ENCODE data around the gene MYBPC2. TPM values are rescaled to one million over a fixed set of nuclear protein-coding genes. Genes with fewer than 3 reads are reported as not detected.

The MYBPC2 gene
- total RNA-seq (1 to 10 TPM in 1 of 9 donors, not detected in 8; 1.6 TPM), polyA plus RNA-seq (under 1 TPM in 1 of 3 donors, not detected in 2; 0.03 TPM)
- long read RNA-seq, donor 1, result 0 reads
- long read RNA-seq, donor 2, result 0 reads
- long read RNA-seq, donor 3, result 0 reads
- long read RNA-seq, donor 4, result 0 reads
- long read RNA-seq, donor 5, result 0 reads
- long read RNA-seq, donor 6, result 0 reads
- long read RNA-seq, donor 7, partial matches to known transcripts, result 0 of 1 reads
- long read RNA-seq, donor 7, other reads (novel, unspliced or antisense), result 0 of 1 reads
- long read RNA-seq, donor 8, result 0 reads
- long read RNA-seq, donor 9, result 0 reads
- long read RNA-seq, donor 10, result 0 reads

DNA sequence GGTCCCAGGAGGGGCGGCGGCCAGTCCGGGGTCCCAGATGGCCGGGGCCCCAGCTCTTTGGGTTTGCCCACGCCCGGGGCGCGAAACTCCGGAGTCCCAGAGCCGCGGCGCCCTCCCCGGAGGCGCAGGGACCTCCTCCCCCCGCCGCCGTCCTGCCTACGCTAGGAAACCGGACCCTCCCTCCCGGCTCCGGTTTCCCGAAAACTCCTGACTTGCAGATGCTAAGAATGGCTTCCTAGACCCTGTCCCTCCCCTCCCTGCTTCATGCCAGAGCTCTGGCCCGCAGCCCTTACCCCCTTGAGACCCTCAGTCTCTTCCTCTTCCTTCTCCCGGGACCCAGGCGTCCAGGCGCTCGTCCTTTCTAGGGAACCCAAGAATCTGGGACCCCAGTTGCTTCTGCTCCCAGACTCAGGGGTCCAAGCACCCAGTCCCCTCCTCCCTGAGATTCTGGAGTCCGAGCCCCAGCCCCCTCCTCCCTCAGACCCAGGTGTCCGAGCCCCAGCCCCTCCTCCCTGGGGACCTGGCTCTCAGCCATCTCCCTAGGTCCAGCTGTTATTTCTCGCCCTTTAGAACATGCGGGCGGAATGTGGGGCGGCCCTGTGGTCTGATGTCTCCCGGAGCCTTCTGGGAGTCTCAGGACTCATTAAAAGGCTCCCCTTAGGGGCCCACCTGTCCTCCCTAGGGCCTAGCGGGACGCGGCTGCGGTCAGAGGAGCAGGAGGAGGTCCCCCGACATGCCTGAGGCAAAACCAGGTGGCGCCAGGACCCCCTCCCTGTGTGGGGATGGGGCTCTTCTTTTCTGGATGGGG lies at the start of gene MYBPC2:
Gene MYBPC2 (plus strand): TSS at position 672 of the 808 bp plus-strand sequence. CDS start 62 bp downstream, at position 734.
- Histone ChIP-seq H3K4me1 (replicated peaks in 1 of 2) (peaks cover 0 to 12% of the 10 kb centered on the region in 2 donors), H3K36me3 (replicated peaks in 1 of 2) (no peaks in the 10 kb centered on the region), H3K27ac (peak within 1 kb of the TSS in 2 of 5 donors; percentile 52 to 86), H3K9me3 (replicated peaks in 1 of 3) (no peaks in the 10 kb centered on the region), H3K4me3 (peak within 1 kb of the TSS in 2 of 4 donors; percentile 38 to 66), H3K27me3 (peaks cover 24% of the 10 kb centered on the region)
- intact Hi-C loops (cut with DNase I), result no loop called here
- 3 to 8% (median 6%) methylated on average over 10 to 40 of the region's 40 CpGs for WGBS, 4 donors
- DNase-seq, result peak in 2 of 7 donors; percentile 29 to 32
- TF ChIP-seq POLR2A (IDR thresholded peaks at IDR 0.05), result no peak
- TF ChIP-seq, protein P1, sequence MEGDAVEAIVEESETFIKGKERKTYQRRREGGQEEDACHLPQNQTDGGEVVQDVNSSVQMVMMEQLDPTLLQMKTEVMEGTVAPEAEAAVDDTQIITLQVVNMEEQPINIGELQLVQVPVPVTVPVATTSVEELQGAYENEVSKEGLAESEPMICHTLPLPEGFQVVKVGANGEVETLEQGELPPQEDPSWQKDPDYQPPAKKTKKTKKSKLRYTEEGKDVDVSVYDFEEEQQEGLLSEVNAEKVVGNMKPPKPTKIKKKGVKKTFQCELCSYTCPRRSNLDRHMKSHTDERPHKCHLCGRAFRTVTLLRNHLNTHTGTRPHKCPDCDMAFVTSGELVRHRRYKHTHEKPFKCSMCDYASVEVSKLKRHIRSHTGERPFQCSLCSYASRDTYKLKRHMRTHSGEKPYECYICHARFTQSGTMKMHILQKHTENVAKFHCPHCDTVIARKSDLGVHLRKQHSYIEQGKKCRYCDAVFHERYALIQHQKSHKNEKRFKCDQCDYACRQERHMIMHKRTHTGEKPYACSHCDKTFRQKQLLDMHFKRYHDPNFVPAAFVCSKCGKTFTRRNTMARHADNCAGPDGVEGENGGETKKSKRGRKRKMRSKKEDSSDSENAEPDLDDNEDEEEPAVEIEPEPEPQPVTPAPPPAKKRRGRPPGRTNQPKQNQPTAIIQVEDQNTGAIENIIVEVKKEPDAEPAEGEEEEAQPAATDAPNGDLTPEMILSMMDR (IDR thresholded peaks at IDR 0.05), result no peak

DNA sequence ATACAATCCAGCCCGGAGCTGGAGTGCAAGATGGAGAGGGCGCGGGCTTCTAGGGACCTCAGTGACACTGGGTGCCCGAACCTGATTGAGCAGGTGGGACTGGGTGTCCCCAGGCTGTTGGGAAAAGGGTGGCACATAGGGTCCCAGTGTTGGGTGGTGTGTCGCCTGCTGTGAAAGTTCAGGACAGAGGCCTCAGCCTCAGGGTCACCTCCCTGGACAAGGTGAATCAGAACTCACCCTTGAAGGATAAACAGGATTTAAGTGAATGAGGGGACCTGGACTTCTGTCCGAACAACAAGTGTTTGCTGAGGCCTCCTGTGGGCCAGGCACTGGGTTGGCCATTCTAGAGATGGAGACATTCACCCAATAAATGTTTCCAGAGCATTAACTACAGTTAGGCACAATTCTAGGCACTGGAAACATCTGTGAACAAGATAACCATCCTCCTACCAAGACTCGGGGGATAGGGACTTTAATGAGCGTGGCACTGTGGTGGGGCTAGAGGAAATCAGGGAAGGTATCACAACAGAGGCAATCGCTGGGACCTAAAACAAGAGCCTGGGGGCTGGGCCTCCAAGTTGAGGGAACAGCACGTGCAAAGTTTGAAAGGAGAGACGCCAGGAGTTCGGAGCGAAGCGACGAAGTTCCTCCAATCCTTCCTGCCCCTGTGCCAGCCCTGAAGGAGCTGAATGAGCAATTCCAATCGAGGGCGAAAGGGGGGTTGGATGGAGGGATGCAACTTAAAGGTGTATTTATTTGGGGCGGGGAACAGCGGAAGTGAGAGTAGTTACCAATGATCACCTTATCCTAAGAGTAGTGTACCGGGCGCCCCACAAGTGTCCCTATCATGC lies 49.5 kb upstream of the MYBPC2 start:
- TF ChIP-seq POLR2A (IDR thresholded peaks at IDR 0.05), result no peak
- TF ChIP-seq, protein P1 (IDR thresholded peaks at IDR 0.05), result no peak
- Histone ChIP-seq H3K4me1 (replicated peaks in 1 of 2) (peaks cover 8 to 17% of the 10 kb centered on the region in 2 donors), H3K4me3 (peak overlapping the region in 2 of 4 donors; percentile 50 to 52), H3K36me3 (replicated peaks in 1 of 2) (peaks cover 0 to 47% of the 10 kb centered on the region in 2 donors), H3K9me3 (replicated peaks in 1 of 3) (no peaks in the 10 kb centered on the region), H3K27ac (peak overlapping the region; percentile 25 to 81 (median 73)), H3K27me3 (no peaks in the 10 kb centered on the region)
- DNase-seq, result peak in 3 of 7 donors; percentile 50 to 53 (median 51)
- WGBS, 4 donors, result 40 to 52% (median 45%) methylated on average over 21 of the region's 21 CpGs
- intact Hi-C loops (cut with DNase I), result no loop called here

DNA sequence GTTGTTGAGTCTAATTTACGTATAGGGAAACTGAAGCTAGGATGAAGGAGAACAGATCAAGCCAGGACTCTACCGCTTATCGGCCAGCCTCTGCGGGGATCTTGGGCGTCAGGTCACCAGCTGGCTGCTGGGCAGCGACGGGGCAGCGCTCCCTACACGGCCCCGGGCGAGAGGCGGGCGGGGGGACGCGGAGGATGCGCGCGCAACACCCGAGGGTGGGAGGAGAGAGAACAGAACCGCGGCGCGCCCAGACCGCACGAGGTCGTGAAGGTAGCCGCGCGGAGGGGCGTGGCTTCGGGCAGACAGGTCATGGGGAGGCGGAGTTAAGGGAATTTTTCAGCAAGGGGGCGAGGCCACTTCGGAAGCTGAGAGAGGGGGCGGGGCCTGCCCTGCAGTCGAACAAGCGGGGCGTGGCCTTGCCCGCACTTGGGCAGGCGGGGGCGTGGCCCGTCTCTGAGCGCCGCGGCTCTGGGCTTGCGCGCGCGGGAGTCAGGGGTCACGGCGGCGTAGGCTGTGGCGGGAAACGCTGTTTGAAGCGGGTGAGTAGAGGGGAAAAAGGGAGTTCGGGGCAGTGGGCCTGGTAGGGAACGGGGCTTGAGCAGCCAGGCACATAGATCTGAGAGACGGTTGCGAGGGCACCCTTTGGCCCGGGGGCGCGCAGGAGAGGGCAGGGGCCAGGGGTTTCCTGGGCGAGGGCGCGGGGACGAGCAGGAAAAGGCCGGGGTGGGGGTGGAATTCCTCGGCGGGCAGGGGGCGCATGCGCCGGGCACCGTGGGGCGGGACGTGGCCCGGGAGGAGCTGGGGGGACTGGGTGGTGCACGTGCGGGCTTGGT lies 48.6 kb upstream of the MYBPC2 start, which contains the start of gene POLD1:
Gene POLD1 (plus strand): TSS at position 496 of the 833 bp plus-strand sequence. CDS start 14,505 bp downstream, outside the sequence.
- DNase-seq, result peak; percentile 98 to 100 (median 99)
- H3K4me3 ChIP-seq, result peak within 1 kb of the TSS; percentile 22 to 52 (median 44)
- no peaks in the 10 kb centered on the region for H3K27me3 ChIP-seq
- TF ChIP-seq, protein P1 (IDR thresholded peaks at IDR 0.05), result no peak
- TF ChIP-seq POLR2A (IDR thresholded peaks at IDR 0.05), result peak in 1 of 2 donors; percentile 45
- intact Hi-C loops (cut with DNase I), result no loop called here
- H3K4me1 ChIP-seq (replicated peaks in 1 of 2), result peaks cover 8 to 17% of the 10 kb centered on the region in 2 donors
- H3K27ac ChIP-seq, result peak within 1 kb of the TSS; percentile 47 to 81 (median 73)
- H3K36me3 ChIP-seq (replicated peaks in 1 of 2), result peaks cover 0 to 39% of the 10 kb centered on the region in 2 donors
- WGBS, 4 donors, result 0 to 1% (median 1%) methylated on average over 16 to 78 of the region's 78 CpGs
- no peaks in the 10 kb centered on the region for H3K9me3 ChIP-seq (replicated peaks in 1 of 3)
